Measurements from ENCODE around the gene PCGF3. TPM values are rescaled to one million over a fixed set of nuclear protein-coding genes. Genes with fewer than 3 reads are reported as not detected.

The PCGF3 gene
- total and polyA plus RNA-seq, 10 of the 15 experiments (the other 5 are each of a cell fraction or from before 2014, with no cell fraction given): 2.2 to 43.8 (median 15.9) TPM

- in situ Hi-C loops (cut with MboI): no loop called here
- BruUV-seq (replicated peaks): no TSS peak
- Histone ChIP-seq H4K20me1 (ENCODE audit: control insufficient read depth, insufficient read depth) (no peaks in the 10 kb centered on the region), H3K79me2 (ENCODE audit: control insufficient read depth, insufficient read depth, low read length) (no peaks in the 10 kb centered on the region), H3K9me3 (replicated peaks; ENCODE audit: control insufficient read depth, insufficient read depth, low read length) (no peaks in the 10 kb centered on the region; the same call in 2 of the 3 replicates), H3K27me3 (replicated peaks in 1 of 2; ENCODE audit: control insufficient read depth in 2 of 2, insufficient read depth in 2 of 2, low read length in 1 of 2) (no peaks in the 10 kb centered on the region), H3K4me3 (no peak overlapping the region), H2AFZ (ENCODE audit: control insufficient read depth, low read depth, low read length) (no peak overlapping the region), H3K4me2 (ENCODE audit: control insufficient read depth, insufficient read depth) (no peak overlapping the region), H3K27ac (ENCODE audit: control insufficient read depth, insufficient read depth) (no peak overlapping the region), H3K4me1 (ENCODE audit: control insufficient read depth, insufficient read depth, low read length) (no peaks in the 10 kb centered on the region), H3K9ac (ENCODE audit: control insufficient read depth, insufficient read depth, low read length) (no peak overlapping the region), H3K36me3 (ENCODE audit: control insufficient read depth in 2 of 2, insufficient read depth in 2 of 2, low read length in 1 of 2) (peaks cover 19 to 33% of the 10 kb centered on the region in 2 experiments; a peak in 3 of 4 replicates)
- RAD21 ChIA-PET (ENCODE audit: unreplicated experiment): no interaction called here
- no peak for ATAC-seq
- no peak for FAIRE-seq
- POLR2A ChIA-PET: no interaction called here
- TF ChIP-seq TBL1XR1 (IDR thresholded peaks at IDR 0.05; ENCODE audit: low read depth, low read length) (no peak), NFYA (IDR thresholded peaks at IDR 0.05; ENCODE audit: borderline replicate concordance, low read depth, low read length) (no peak), POLR2AphosphoS5 (IDR thresholded peaks at IDR 0.05; ENCODE audit: low read length) (no peak), MAX (IDR thresholded peaks at IDR 0.05; ENCODE audit: low read depth, low read length) (no peak), SMC3 (IDR thresholded peaks at IDR 0.05; ENCODE audit: borderline replicate concordance, low read length) (no peak), CHD4 (IDR thresholded peaks at IDR 0.05) (no peak), CBX3 (IDR thresholded peaks at IDR 0.05; ENCODE audit: borderline replicate concordance, low read depth) (no peak), ZNF274 (IDR thresholded peaks at IDR 0.05; ENCODE audit: insufficient read depth, insufficient read length) (no peak), BRCA1 (IDR thresholded peaks at IDR 0.05; ENCODE audit: low read depth, low read length) (no peak), NBN (IDR thresholded peaks at IDR 0.05) (no peak), NR2F1 (conservative IDR thresholded peaks at IDR 0.05) (no peak), EP300 (IDR thresholded peaks at IDR 0.05; ENCODE audit: borderline replicate concordance in 1 of 2, control insufficient read depth in 1 of 2, low read depth in 2 of 2, low read length in 2 of 2) (no peak), BACH1 (IDR thresholded peaks at IDR 0.05; ENCODE audit: borderline replicate concordance) (no peak)
- TF ChIP-seq, protein P1, sequence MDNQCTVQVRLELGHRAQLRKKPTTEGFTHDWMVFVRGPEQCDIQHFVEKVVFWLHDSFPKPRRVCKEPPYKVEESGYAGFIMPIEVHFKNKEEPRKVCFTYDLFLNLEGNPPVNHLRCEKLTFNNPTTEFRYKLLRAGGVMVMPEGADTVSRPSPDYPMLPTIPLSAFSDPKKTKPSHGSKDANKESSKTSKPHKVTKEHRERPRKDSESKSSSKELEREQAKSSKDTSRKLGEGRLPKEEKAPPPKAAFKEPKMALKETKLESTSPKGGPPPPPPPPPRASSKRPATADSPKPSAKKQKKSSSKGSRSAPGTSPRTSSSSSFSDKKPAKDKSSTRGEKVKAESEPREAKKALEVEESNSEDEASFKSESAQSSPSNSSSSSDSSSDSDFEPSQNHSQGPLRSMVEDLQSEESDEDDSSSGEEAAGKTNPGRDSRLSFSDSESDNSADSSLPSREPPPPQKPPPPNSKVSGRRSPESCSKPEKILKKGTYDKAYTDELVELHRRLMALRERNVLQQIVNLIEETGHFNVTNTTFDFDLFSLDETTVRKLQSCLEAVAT (IDR thresholded peaks at IDR 0.05): no peak
- TF ChIP-seq, protein P2, sequence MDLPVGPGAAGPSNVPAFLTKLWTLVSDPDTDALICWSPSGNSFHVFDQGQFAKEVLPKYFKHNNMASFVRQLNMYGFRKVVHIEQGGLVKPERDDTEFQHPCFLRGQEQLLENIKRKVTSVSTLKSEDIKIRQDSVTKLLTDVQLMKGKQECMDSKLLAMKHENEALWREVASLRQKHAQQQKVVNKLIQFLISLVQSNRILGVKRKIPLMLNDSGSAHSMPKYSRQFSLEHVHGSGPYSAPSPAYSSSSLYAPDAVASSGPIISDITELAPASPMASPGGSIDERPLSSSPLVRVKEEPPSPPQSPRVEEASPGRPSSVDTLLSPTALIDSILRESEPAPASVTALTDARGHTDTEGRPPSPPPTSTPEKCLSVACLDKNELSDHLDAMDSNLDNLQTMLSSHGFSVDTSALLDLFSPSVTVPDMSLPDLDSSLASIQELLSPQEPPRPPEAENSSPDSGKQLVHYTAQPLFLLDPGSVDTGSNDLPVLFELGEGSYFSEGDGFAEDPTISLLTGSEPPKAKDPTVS (IDR thresholded peaks at IDR 0.05; ENCODE audit: low read depth, low read length): no peak
- WGBS (ENCODE audit: insufficient coverage, insufficient replicate concordance, low lambda C conversion rate, missing lambda C conversion rate): 93% methylated on average over 9 of the region's 9 CpGs
- DNase-seq (ENCODE audit: low read depth, low spot score): no peak
- CTCF ChIA-PET: no interaction called here
- intact Hi-C loops (cut with micrococcal nuclease; ENCODE audit: unreplicated experiment): no loop called here
- SMC1A ChIA-PET (ENCODE audit: uncharacterized antibody, unreplicated experiment): no interaction called here
These were observed 28.4 kb downstream of the PCGF3 start for GRCh38 chr4:734075-734474.

All from GM12878 (cell line).